HEK293 (cell line): ENCODE data around the gene ZNF416.

Experiments used
- CTCF ChIA-PET: fragments of 350-600 bp; formaldehyde crosslinking; extraction: SDS; loops from one replicate; lab custom pipeline; 2021; ENCODE audit warnings: antibody characterized with exemption; lab: Yijun Ruan, JAX
- POLR2A ChIA-PET: fragments of 300-600 bp; formaldehyde crosslinking; extraction: SDS; loops from one replicate; lab custom pipeline; 2020; ENCODE audit warnings: antibody characterized with exemption, inconsistent platforms; lab: Yijun Ruan, JAX
- H3K27ac ChIP-seq: fragments of 200-500 bp; sonication (Bioruptor generic); 2 replicates; pipeline ENCODE4 v1.5.1; 2014; ENCODE audit warnings: low read depth, low read length, control low read depth, inconsistent platforms; ENCODE audit errors: extremely low read depth
- H3K36me3 ChIP-seq, 2 experiments: fragments of 200-500 bp in 1 of 2; sonication (Bioruptor generic) in 1 of 2; 1 replicate in 1 of 2; 2 replicates in 1 of 2; pipeline ENCODE4 v1.5.1; 2014 to 2017; ENCODE audit warnings: inconsistent platforms in 2 of 2, low read length in 2 of 2; ENCODE audit not compliant: control insufficient read depth in 2 of 2, insufficient read depth in 1 of 2
- H3K4me1 ChIP-seq: fragments of 200-500 bp; sonication (Bioruptor generic); 2 replicates; pipeline ENCODE4 v1.5.1; 2014; ENCODE audit warnings: mild to moderate bottlenecking, low read length, inconsistent platforms; ENCODE audit not compliant: control insufficient read depth, insufficient read depth
- H3K4me3 ChIP-seq: 2 replicates; pipeline ENCODE4 v1.5.1; 2011; ENCODE audit warnings: low read depth, mild to moderate bottlenecking, control low read depth, low read length, moderate library complexity
- H3K9me3 ChIP-seq: fragments of 200-500 bp; sonication (Bioruptor generic); 2 replicates; pipeline ENCODE4 v1.5.1; 2014; ENCODE audit warnings: low read depth, low read length, inconsistent platforms; ENCODE audit not compliant: control insufficient read depth, insufficient read depth
- KLF7 ChIP-seq: fragments of 450-650 bp; formaldehyde crosslinking; IDR thresholded peaks from 2 replicates; pipeline ENCODE4 v1.5.1; 2016; ENCODE audit warnings: missing biosample characterization, missing genetic modification characterization, borderline replicate concordance
- REPIN1 ChIP-seq: fragments of 450-650 bp; formaldehyde crosslinking; IDR thresholded peaks from 2 replicates; pipeline ENCODE4 v1.5.1; 2017; ENCODE audit warnings: missing biosample characterization, missing genetic modification characterization, low read depth
- SETDB1 ChIP-seq: IDR thresholded peaks from one replicate; pipeline ENCODE4 v1.6.1; 2017; ENCODE audit warnings: mild to moderate bottlenecking, low read length, moderate library complexity, mixed read lengths; ENCODE audit not compliant: insufficient read length
- ZBTB48 ChIP-seq: fragments of 450-650 bp; formaldehyde crosslinking; IDR thresholded peaks from 2 replicates; pipeline ENCODE4 v1.5.1; 2016; ENCODE audit warnings: missing biosample characterization, missing genetic modification characterization
- ZEB2 ChIP-seq: fragments of 450-650 bp; formaldehyde crosslinking; IDR thresholded peaks from 2 replicates; pipeline ENCODE4 v1.5.1; 2016; ENCODE audit warnings: missing biosample characterization, missing genetic modification characterization
- ZFP41 ChIP-seq: fragments of 450-650 bp; formaldehyde crosslinking; IDR thresholded peaks from 2 replicates; pipeline ENCODE4 v1.5.1; 2016; ENCODE audit warnings: missing biosample characterization, missing genetic modification characterization, borderline replicate concordance
- ZNF146 ChIP-seq: fragments of 450-650 bp; formaldehyde crosslinking; IDR thresholded peaks from 2 replicates; pipeline ENCODE4 v1.5.1; 2016; ENCODE audit warnings: missing biosample characterization, missing genetic modification characterization
- ZNF16 ChIP-seq: fragments of 450-650 bp; formaldehyde crosslinking; IDR thresholded peaks from 2 replicates; pipeline ENCODE4 v1.5.1; 2016; ENCODE audit warnings: low read depth, missing biosample characterization, missing genetic modification characterization
- ZNF239 ChIP-seq: fragments of 450-650 bp; formaldehyde crosslinking; IDR thresholded peaks from 2 replicates; pipeline ENCODE4 v1.5.1; 2016; ENCODE audit warnings: missing biosample characterization, missing genetic modification characterization
- ZNF274 ChIP-seq, 2 experiments: fragments of 200-500 bp in 1 of 2; fragments of 450-650 bp in 1 of 2; sonication (Bioruptor generic) in 1 of 2; formaldehyde crosslinking in 1 of 2; IDR thresholded peaks; 2 replicates each; pipeline versions ENCODE4 v1.5.1 to v1.6.1; 2014 to 2016; ENCODE audit warnings: borderline replicate concordance in 1 of 2, inconsistent platforms in 1 of 2, low read length in 1 of 2, missing biosample characterization in 1 of 2, missing genetic modification characterization in 1 of 2
- ZNF335 ChIP-seq: fragments of 450-650 bp; formaldehyde crosslinking; conservative IDR thresholded peaks from 2 replicates; pipeline ENCODE4 v1.5.1; 2016; ENCODE audit warnings: missing biosample characterization, missing genetic modification characterization
- ZNF366 ChIP-seq: fragments of 450-650 bp; formaldehyde crosslinking; conservative IDR thresholded peaks from 2 replicates; pipeline ENCODE4 v1.5.1; 2016; ENCODE audit warnings: missing biosample characterization, missing genetic modification characterization
- ZNF521 ChIP-seq: fragments of 450-650 bp; formaldehyde crosslinking; IDR thresholded peaks from 2 replicates; pipeline ENCODE4 v1.5.1; 2017; ENCODE audit warnings: missing biosample characterization, mild to moderate bottlenecking, missing genetic modification characterization
- ZNF548 ChIP-seq: fragments of 450-650 bp; formaldehyde crosslinking; IDR thresholded peaks from 2 replicates; pipeline ENCODE4 v1.5.1; 2016; ENCODE audit warnings: missing biosample characterization, missing genetic modification characterization
- ZNF645 ChIP-seq: fragments of 450-650 bp; formaldehyde crosslinking; IDR thresholded peaks from 2 replicates; pipeline ENCODE4; 2016; ENCODE audit warnings: missing biosample characterization, missing genetic modification characterization
- TF ChIP-seq, protein P1 (sequence below): fragments of 450-650 bp; formaldehyde crosslinking; IDR thresholded peaks from 2 replicates; pipeline ENCODE4 v1.5.1; 2016; ENCODE audit warnings: missing biosample characterization, missing genetic modification characterization
- TF ChIP-seq, protein P2 (sequence below): fragments of 450-650 bp; formaldehyde crosslinking; IDR thresholded peaks from 2 replicates; pipeline ENCODE4 v1.5.1; 2016; ENCODE audit warnings: missing biosample characterization, missing genetic modification characterization

ZNF416 gene

GRCh38 chr19:57546513-57546912 lies 32.2 kb downstream of the ZNF416 start:
- TF ChIP-seq, protein P1, sequence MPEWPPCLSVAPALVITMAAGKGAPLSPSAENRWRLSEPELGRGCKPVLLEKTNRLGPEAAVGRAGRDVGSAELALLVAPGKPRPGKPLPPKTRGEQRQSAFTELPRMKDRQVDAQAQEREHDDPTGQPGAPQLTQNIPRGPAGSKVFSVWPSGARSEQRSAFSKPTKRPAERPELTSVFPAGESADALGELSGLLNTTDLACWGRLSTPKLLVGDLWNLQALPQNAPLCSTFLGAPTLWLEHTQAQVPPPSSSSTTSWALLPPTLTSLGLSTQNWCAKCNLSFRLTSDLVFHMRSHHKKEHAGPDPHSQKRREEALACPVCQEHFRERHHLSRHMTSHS (tag by site-specific recombination) = no peak
- TF ChIP-seq, protein P2, sequence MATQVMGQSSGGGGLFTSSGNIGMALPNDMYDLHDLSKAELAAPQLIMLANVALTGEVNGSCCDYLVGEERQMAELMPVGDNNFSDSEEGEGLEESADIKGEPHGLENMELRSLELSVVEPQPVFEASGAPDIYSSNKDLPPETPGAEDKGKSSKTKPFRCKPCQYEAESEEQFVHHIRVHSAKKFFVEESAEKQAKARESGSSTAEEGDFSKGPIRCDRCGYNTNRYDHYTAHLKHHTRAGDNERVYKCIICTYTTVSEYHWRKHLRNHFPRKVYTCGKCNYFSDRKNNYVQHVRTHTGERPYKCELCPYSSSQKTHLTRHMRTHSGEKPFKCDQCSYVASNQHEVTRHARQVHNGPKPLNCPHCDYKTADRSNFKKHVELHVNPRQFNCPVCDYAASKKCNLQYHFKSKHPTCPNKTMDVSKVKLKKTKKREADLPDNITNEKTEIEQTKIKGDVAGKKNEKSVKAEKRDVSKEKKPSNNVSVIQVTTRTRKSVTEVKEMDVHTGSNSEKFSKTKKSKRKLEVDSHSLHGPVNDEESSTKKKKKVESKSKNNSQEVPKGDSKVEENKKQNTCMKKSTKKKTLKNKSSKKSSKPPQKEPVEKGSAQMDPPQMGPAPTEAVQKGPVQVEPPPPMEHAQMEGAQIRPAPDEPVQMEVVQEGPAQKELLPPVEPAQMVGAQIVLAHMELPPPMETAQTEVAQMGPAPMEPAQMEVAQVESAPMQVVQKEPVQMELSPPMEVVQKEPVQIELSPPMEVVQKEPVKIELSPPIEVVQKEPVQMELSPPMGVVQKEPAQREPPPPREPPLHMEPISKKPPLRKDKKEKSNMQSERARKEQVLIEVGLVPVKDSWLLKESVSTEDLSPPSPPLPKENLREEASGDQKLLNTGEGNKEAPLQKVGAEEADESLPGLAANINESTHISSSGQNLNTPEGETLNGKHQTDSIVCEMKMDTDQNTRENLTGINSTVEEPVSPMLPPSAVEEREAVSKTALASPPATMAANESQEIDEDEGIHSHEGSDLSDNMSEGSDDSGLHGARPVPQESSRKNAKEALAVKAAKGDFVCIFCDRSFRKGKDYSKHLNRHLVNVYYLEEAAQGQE (tag by site-specific recombination) = no peak
- no peak for TF ChIP-seq REPIN1 (tag by site-specific recombination)
- TF ChIP-seq ZFP41 (tag by site-specific recombination) = no peak
- no peak for TF ChIP-seq ZNF366 (tag by site-specific recombination)
- peak; percentile 59; the same call in 1 of the 2 replicates for TF ChIP-seq ZNF274 (IDR thresholded peaks at IDR 0.05; ENCODE audit: low read length)
- TF ChIP-seq ZNF274 (tag by site-specific recombination; IDR thresholded peaks at IDR 0.05; ENCODE audit: borderline replicate concordance) = peak; percentile 67; the same call in 1 of the 2 replicates
- no peak for TF ChIP-seq ZBTB48 (tag by site-specific recombination)
- TF ChIP-seq ZNF146 (tag by site-specific recombination) = no peak
- H3K9me3 ChIP-seq = peaks cover 32% of the 10 kb centered on the region

GRCh38 chr19:57537953-57538547 lies 40.7 kb downstream of the ZNF416 start:
- TF ChIP-seq ZNF548 (tag by site-specific recombination) = no peak
- no peak for TF ChIP-seq ZEB2 (tag by site-specific recombination)
- TF ChIP-seq ZNF274 (IDR thresholded peaks at IDR 0.05; ENCODE audit: low read length) = no peak
- peak; percentile 79; the same call in 1 of the 2 replicates for TF ChIP-seq ZNF274 (tag by site-specific recombination; IDR thresholded peaks at IDR 0.05; ENCODE audit: borderline replicate concordance)
- no peak for TF ChIP-seq ZNF521 (tag by site-specific recombination)
- no peak for TF ChIP-seq ZNF645 (tag by site-specific recombination)
- 0 out of 2 replicates have a peak, but pooled peaks have one; percentile 27 for TF ChIP-seq ZNF239 (tag by site-specific recombination)
- peak; percentile 96 for TF ChIP-seq SETDB1
- TF ChIP-seq ZNF335 (tag by site-specific recombination) = no peak
- no peak for TF ChIP-seq KLF7 (tag by site-specific recombination)
- no peak for TF ChIP-seq ZNF16 (tag by site-specific recombination)
- Histone ChIP-seq H3K4me3 (no peak overlapping the region), H3K4me1 (no peaks in the 10 kb centered on the region), H3K9me3 (peaks cover 21% of the 10 kb centered on the region), H3K27ac (no peak overlapping the region), H3K36me3 (peaks cover 48 to 96% of the 10 kb centered on the region in 2 experiments)
- CTCF ChIA-PET = no interaction called here
- POLR2A ChIA-PET = no interaction called here

More at GRCh38 chr19:57546513-57546912, 32.2 kb downstream of the ZNF416 start:
- POLR2A ChIA-PET = no interaction called here
- Histone ChIP-seq H3K27ac (no peak overlapping the region), H3K4me1 (no peaks in the 10 kb centered on the region), H3K4me3 (no peak overlapping the region), H3K36me3 (peaks cover 93 to 98% of the 10 kb centered on the region in 2 experiments)
- CTCF ChIA-PET = no interaction called here
